HG02678 (cell line): ENCODE measurements around the gene MIPOL1.

Experiments used
- ATAC-seq: cut with Tn5 transposase; IDR thresholded peaks from one replicate; pipeline ENCODE4 v1.9.1; 2021; ENCODE audit warnings: mild to moderate bottlenecking, moderate library complexity; ENCODE audit not compliant: unreplicated experiment

MIPOL1 gene

GRCh38 chr14:37594238-37594970 is 396.7 kb downstream of the MIPOL1 start:
- no peak for ATAC-seq

- ATAC-seq: no peak
Observed at GRCh38 chr14:37594971-37595808, 397.5 kb downstream of the MIPOL1 start, which contains the start of the genes FOXA1 and TTC6. Gene FOXA1 (minus strand): TSS chr14:37595249. CDS start chr14:37594972, 277 bp downstream. Gene TTC6 (plus strand): TSS chr14:37595629. CDS start chr14:37622065, 26,436 bp downstream.

- ATAC-seq: no peak
Observed at GRCh38 chr14:37595809-37596621, 398.3 kb downstream of the MIPOL1 start.

- ATAC-seq: no peak
Observed at GRCh38 chr14:37596790-37597472, 399.2 kb downstream of the MIPOL1 start.

- no peak for ATAC-seq
Observed at GRCh38 chr14:37597538-37597913, 399.8 kb downstream of the MIPOL1 start.

- ATAC-seq: no peak
Observed at GRCh38 chr14:37597914-37598746, 400.4 kb downstream of the MIPOL1 start.

- no peak for ATAC-seq
Observed at GRCh38 chr14:37598747-37599506, 401.2 kb downstream of the MIPOL1 start.

- ATAC-seq: no peak
Observed at GRCh38 chr14:37599507-37600368, 402.0 kb downstream of the MIPOL1 start.

- no peak for ATAC-seq
Observed at GRCh38 chr14:37600880-37601741, 403.4 kb downstream of the MIPOL1 start.

- no peak for ATAC-seq
Observed at GRCh38 chr14:37601865-37602264, 404.1 kb downstream of the MIPOL1 start.
